ENCODE measurements around the gene MVD. TPM values are rescaled to one million over a fixed set of nuclear protein-coding genes. Genes with fewer than 3 reads are reported as not detected.
A peak's percentile ranks its signal among the peaks of the same experiment; 100 is the strongest.

The MVD gene
- total and polyA plus RNA-seq, 2 of the 13 experiments (the other 11 are each of a cell fraction or from before 2014, with no cell fraction given) = 28.1 to 187 TPM

DNA sequence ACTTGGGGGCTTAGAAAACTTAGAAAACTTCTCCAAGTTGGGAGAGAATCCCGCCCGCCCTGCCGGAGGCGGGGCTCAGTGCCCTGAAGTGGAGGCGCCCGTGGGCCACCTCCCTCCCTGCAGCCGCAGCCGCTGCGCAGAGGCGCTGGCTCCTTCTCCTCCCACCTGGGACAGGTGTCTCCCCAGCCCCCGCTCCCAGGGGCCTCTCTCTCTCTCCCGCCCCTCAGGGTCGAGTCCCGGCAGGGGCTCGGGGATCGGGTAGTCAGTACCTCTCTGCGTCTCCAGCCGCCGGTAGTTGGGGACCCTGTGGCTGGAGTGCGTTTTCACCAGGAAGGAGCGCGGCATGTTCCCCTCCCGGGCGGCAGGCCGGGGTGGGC is 23.2 kb upstream of the MVD start (continued):
- TF ChIP-seq, protein P1, sequence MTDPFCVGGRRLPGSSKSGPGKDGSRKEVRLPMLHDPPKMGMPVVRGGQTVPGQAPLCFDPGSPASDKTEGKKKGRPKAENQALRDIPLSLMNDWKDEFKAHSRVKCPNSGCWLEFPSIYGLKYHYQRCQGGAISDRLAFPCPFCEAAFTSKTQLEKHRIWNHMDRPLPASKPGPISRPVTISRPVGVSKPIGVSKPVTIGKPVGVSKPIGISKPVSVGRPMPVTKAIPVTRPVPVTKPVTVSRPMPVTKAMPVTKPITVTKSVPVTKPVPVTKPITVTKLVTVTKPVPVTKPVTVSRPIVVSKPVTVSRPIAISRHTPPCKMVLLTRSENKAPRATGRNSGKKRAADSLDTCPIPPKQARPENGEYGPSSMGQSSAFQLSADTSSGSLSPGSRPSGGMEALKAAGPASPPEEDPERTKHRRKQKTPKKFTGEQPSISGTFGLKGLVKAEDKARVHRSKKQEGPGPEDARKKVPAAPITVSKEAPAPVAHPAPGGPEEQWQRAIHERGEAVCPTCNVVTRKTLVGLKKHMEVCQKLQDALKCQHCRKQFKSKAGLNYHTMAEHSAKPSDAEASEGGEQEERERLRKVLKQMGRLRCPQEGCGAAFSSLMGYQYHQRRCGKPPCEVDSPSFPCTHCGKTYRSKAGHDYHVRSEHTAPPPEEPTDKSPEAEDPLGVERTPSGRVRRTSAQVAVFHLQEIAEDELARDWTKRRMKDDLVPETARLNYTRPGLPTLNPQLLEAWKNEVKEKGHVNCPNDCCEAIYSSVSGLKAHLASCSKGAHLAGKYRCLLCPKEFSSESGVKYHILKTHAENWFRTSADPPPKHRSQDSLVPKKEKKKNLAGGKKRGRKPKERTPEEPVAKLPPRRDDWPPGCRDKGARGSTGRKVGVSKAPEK (CRISPR knock-in tag; IDR thresholded peaks at IDR 0.05; ENCODE audit: borderline replicate concordance) = no peak
- TF ChIP-seq TBX2 (CRISPR knock-in tag; IDR thresholded peaks at IDR 0.05; ENCODE audit: borderline replicate concordance) (no peak), ZFP37 (CRISPR knock-in tag; IDR thresholded peaks at IDR 0.05; ENCODE audit: borderline replicate concordance) (no peak), ZNF562 (CRISPR knock-in tag; IDR thresholded peaks at IDR 0.05; ENCODE audit: borderline replicate concordance) (no peak), SOX5 (CRISPR knock-in tag; IDR thresholded peaks at IDR 0.05; ENCODE audit: borderline replicate concordance) (peak; percentile 2; the same call in 1 of the 2 replicates), CAMTA2 (CRISPR knock-in tag; IDR thresholded peaks at IDR 0.05; ENCODE audit: borderline replicate concordance) (no peak), ZFP82 (CRISPR knock-in tag; IDR thresholded peaks at IDR 0.05; ENCODE audit: borderline replicate concordance) (0 out of 2 replicates have a peak, but pooled peaks have one; percentile 68), ZFP41 (CRISPR knock-in tag; IDR thresholded peaks at IDR 0.05; ENCODE audit: borderline replicate concordance) (no peak), RXRA (CRISPR knock-in tag; IDR thresholded peaks at IDR 0.05) (0 out of 2 replicates have a peak, but pooled peaks have one; percentile 2), FOSL2 (CRISPR knock-in tag; IDR thresholded peaks at IDR 0.05) (no peak), GPN1 (CRISPR knock-in tag; IDR thresholded peaks at IDR 0.05; ENCODE audit: borderline replicate concordance) (no peak), MAZ (IDR thresholded peaks at IDR 0.05; ENCODE audit: borderline replicate concordance, low read depth, low read length) (no peak), MAZ (CRISPR knock-in tag; IDR thresholded peaks at IDR 0.05; ENCODE audit: low read depth) (0 out of 2 replicates have a peak, but pooled peaks have one; percentile 21), CCAR2 (optimal IDR thresholded peaks at IDR 0.05; ENCODE audit: low read depth, low read length) (no peak), ZNF598 (CRISPR knock-in tag; IDR thresholded peaks at IDR 0.05; ENCODE audit: borderline replicate concordance) (no peak), PCBP1 (IDR thresholded peaks at IDR 0.05; ENCODE audit: borderline replicate concordance, low read depth, low read length) (0 out of 2 replicates have a peak, but pooled peaks have one; percentile 40), MZF1 (CRISPR knock-in tag; IDR thresholded peaks at IDR 0.05; ENCODE audit: borderline replicate concordance) (no peak), ZFP36 (IDR thresholded peaks at IDR 0.05; ENCODE audit: borderline replicate concordance, low read depth, low read length, partially characterized antibody) (no peak)
- TF ChIP-seq, protein P2, sequence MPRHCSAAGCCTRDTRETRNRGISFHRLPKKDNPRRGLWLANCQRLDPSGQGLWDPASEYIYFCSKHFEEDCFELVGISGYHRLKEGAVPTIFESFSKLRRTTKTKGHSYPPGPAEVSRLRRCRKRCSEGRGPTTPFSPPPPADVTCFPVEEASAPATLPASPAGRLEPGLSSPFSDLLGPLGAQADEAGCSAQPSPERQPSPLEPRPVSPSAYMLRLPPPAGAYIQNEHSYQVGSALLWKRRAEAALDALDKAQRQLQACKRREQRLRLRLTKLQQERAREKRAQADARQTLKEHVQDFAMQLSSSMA (CRISPR knock-in tag; IDR thresholded peaks at IDR 0.05) = no peak
- TF ChIP-seq, protein P3, sequence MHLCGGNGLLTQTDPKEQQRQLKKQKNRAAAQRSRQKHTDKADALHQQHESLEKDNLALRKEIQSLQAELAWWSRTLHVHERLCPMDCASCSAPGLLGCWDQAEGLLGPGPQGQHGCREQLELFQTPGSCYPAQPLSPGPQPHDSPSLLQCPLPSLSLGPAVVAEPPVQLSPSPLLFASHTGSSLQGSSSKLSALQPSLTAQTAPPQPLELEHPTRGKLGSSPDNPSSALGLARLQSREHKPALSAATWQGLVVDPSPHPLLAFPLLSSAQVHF (CRISPR knock-in tag; IDR thresholded peaks at IDR 0.05) = no peak
- TF ChIP-seq, protein P4, sequence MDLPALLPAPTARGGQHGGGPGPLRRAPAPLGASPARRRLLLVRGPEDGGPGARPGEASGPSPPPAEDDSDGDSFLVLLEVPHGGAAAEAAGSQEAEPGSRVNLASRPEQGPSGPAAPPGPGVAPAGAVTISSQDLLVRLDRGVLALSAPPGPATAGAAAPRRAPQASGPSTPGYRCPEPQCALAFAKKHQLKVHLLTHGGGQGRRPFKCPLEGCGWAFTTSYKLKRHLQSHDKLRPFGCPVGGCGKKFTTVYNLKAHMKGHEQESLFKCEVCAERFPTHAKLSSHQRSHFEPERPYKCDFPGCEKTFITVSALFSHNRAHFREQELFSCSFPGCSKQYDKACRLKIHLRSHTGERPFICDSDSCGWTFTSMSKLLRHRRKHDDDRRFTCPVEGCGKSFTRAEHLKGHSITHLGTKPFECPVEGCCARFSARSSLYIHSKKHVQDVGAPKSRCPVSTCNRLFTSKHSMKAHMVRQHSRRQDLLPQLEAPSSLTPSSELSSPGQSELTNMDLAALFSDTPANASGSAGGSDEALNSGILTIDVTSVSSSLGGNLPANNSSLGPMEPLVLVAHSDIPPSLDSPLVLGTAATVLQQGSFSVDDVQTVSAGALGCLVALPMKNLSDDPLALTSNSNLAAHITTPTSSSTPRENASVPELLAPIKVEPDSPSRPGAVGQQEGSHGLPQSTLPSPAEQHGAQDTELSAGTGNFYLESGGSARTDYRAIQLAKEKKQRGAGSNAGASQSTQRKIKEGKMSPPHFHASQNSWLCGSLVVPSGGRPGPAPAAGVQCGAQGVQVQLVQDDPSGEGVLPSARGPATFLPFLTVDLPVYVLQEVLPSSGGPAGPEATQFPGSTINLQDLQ (CRISPR knock-in tag; IDR thresholded peaks at IDR 0.05) = no peak
- TF ChIP-seq, protein P5, sequence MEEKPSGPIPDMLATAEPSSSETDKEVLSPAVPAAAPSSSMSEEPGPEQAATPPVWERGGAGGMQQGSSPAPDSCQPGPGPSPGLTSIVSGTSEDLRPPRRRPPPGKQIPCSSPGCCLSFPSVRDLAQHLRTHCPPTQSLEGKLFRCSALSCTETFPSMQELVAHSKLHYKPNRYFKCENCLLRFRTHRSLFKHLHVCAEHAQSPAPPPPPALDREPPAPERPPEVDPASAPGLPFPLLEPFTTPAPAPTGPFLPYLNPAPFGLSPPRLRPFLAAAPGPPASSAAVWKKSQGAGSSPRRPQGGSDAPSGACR (CRISPR knock-in tag; IDR thresholded peaks at IDR 0.05) = peak; percentile 70; the same call in 1 of the 2 replicates

Measured in HepG2 (cell line).